ENCODE measurements around the gene PRAC1. TPM values are rescaled to one million over a fixed set of nuclear protein-coding genes. Genes with fewer than 3 reads are reported as not detected.
A peak's percentile ranks its signal among the peaks of the same experiment; 100 is the strongest.

Gene PRAC1
- total RNA-seq, 4 donors from 2014 or later, result not detected

GRCh38 chr17:48679385-48680096 is 42.8 kb downstream of the PRAC1 start:
- TF ChIP-seq CTCF (IDR thresholded peaks at IDR 0.05) (no peak), POLR2A (IDR thresholded peaks at IDR 0.05) (no peak)
- 87 to 89% methylated on average over 5 of the region's 5 CpGs for WGBS, 2 donors
- no peak for DNase-seq (ENCODE audit: low spot score in 2 of 2)
- intact Hi-C loops (cut with DNase I; ENCODE audit: low total_unique reads), result loop anchor here (10.0 kb wide), 1 partner anchor 105 kb away; no protein-coding TSS in a partner anchor
- H3K4me3 ChIP-seq (ENCODE audit: low read depth, poor library complexity, severe bottlenecking), result no peak overlapping the region

- TF ChIP-seq CTCF (IDR thresholded peaks at IDR 0.05) (peak in 1 of 3 donors; percentile 56), POLR2A (IDR thresholded peaks at IDR 0.05) (no peak)
- 6 to 16% methylated on average over 23 to 38 of the region's 41 CpGs for WGBS, 2 donors
- intact Hi-C loops (cut with DNase I; ENCODE audit: low total_unique reads), result no loop called here
- DNase-seq (ENCODE audit: low spot score in 2 of 2), result peak; percentile 32 to 90
- no peak overlapping the region for H3K4me3 ChIP-seq (ENCODE audit: low read depth, poor library complexity, severe bottlenecking)
Measured at GRCh38 chr17:48678141-48678971, 44.0 kb downstream of the PRAC1 start.

- DNase-seq (ENCODE audit: low spot score in 2 of 2), result no peak
- no peak overlapping the region for H3K4me3 ChIP-seq (ENCODE audit: low read depth, poor library complexity, severe bottlenecking)
- TF ChIP-seq POLR2A (IDR thresholded peaks at IDR 0.05) (no peak), CTCF (IDR thresholded peaks at IDR 0.05) (no peak)
- intact Hi-C loops (cut with DNase I; ENCODE audit: low total_unique reads), result no loop called here
- 74 to 82% methylated on average over 6 of the region's 6 CpGs for WGBS, 2 donors
Measured at GRCh38 chr17:48676963-48677558, 45.3 kb downstream of the PRAC1 start.

- TF ChIP-seq POLR2A (IDR thresholded peaks at IDR 0.05) (no peak), CTCF (IDR thresholded peaks at IDR 0.05) (no peak)
- WGBS, 2 donors, result 48 to 55% methylated on average over 2 of the region's 2 CpGs
- intact Hi-C loops (cut with DNase I; ENCODE audit: low total_unique reads), result no loop called here
- DNase-seq (ENCODE audit: low spot score in 2 of 2), result no peak
- H3K4me3 ChIP-seq (ENCODE audit: low read depth, poor library complexity, severe bottlenecking), result no peak overlapping the region
Measured at GRCh38 chr17:48672340-48672739, 50.0 kb downstream of the PRAC1 start.

MicroRNA genes within 50 kb of the gene (microRNA counts, 767-probe panel; counts per million panel counts)
- microRNA hsa-miR-3185, result 0 to 358 counts per million in 2 donors

Small RNA genes within 50 kb of the gene (microRNA-seq; reads per million reads assigned to microRNA genes)
- gene MIR3185 (ENCODE audit: borderline number of aligned reads in 1 of 2, borderline replicate concordance in 2 of 2), result 0 reads per million in 2 donors

Other genes starting within 250 kb of the PRAC1 start
- gene HOXB1, start 191.5 kb downstream of the PRAC1 start, total RNA-seq, result under 1 TPM in 2 of 4 donors, not detected in 2; 0.19 to 0.52 TPM
- 10 to 100 TPM in 3 of 4 donors, 1 to 10 TPM in 1; 5.8 to 34.9 (median 20.9) TPM for gene HOXB2, start 177.4 kb downstream of the PRAC1 start, total RNA-seq
- gene HOXB4, start 144.2 kb downstream of the PRAC1 start, total RNA-seq, result 1 to 10 TPM in 2 of 4 donors, under 1 TPM in 2; 0.42 to 2.9 (median 1.4) TPM
- 10 to 100 TPM in 1 of 4 donors, 1 to 10 TPM in 2, under 1 TPM in 1; 0.97 to 14.1 (median 3.9) TPM for gene HOXB3, start 132.3 kb downstream of the PRAC1 start, total RNA-seq
- under 1 TPM in 2 of 4 donors, not detected in 2; 0.15 to 0.55 TPM for gene HOXB5, start 128.7 kb downstream of the PRAC1 start, total RNA-seq
- 1 to 10 TPM in 1 of 4 donors, under 1 TPM in 3; 0.27 to 4.6 (median 0.45) TPM for gene HOXB6, start 117.5 kb downstream of the PRAC1 start, total RNA-seq
- gene HOXB7, start 111.5 kb downstream of the PRAC1 start, total RNA-seq, result 10 to 100 TPM in 1 of 4 donors, 1 to 10 TPM in 3; 1.3 to 11.5 (median 5.3) TPM
- 1 to 10 TPM in 1 of 4 donors, not detected in 3; 1.4 TPM for gene HOXB8, start 107.2 kb downstream of the PRAC1 start, total RNA-seq
- under 1 TPM in 2 of 4 donors, not detected in 2; 0.07 to 0.29 TPM for gene HOXB9, start 96.2 kb downstream of the PRAC1 start, total RNA-seq
- gene PRAC2, start 667 bp upstream of the PRAC1 start, total RNA-seq, result not detected
- under 1 TPM in 3 of 4 donors, not detected in 1; 0.07 to 0.84 (median 0.08) TPM for gene HOXB13, start 6.2 kb upstream of the PRAC1 start, total RNA-seq
- gene TTLL6, start 94.7 kb upstream of the PRAC1 start, total RNA-seq, result not detected
- 100 to 1,000 TPM in 3 of 4 donors, 10 to 100 TPM in 1; 97.7 to 112 (median 106) TPM for gene CALCOCO2, start 108.5 kb upstream of the PRAC1 start, total RNA-seq
- gene ATP5MC1, start 170.3 kb upstream of the PRAC1 start, total RNA-seq, result 10 to 100 TPM; 58.0 to 94.2 (median 75.3) TPM
- gene UBE2Z, start 185.9 kb upstream of the PRAC1 start, total RNA-seq, result 10 to 100 TPM; 60.0 to 66.7 (median 64.9) TPM
- gene SNF8, start 222.3 kb upstream of the PRAC1 start, total RNA-seq, result 10 to 100 TPM; 45.5 to 88.7 (median 80.3) TPM
- not detected for gene GIP, start 246.1 kb upstream of the PRAC1 start, total RNA-seq